Frontal cortex (tissue), 4 donors: Measurements from ENCODE around the gene SNRPD3. TPM values are rescaled to one million over a fixed set of nuclear protein-coding genes. Genes with fewer than 3 reads are reported as not detected.
"Not testable (repeated sequence)": the region's sequence is repeated elsewhere in the genome, so short reads cannot be mapped to it uniquely, and the experiment has no call there.

Experiments used
- DNase-seq, 2 donors: peaks; one replicate each; pipeline ENCODE4 v3.0.0; 2012; ENCODE audit warnings: low spot score in 2 of 2
- FAIRE-seq: peaks from 2 replicates; lab custom pipeline; 2012; peaks lifted over from hg19 to GRCh38; lab: Jason Lieb, UNC
- total RNA-seq: library from RNA; depleted of rRNA; stranded (reverse); fragments of >200 nt; gene quantifications from one replicate; pipeline ENCODE4 v1.2.3, GENCODE V29; 2014
- donor health status: control.
- donor health status: control.
- donor health status: control.

The SNRPD3 gene
- total RNA-seq, 1 donor from 2014 or later: 140 TPM

DNA sequence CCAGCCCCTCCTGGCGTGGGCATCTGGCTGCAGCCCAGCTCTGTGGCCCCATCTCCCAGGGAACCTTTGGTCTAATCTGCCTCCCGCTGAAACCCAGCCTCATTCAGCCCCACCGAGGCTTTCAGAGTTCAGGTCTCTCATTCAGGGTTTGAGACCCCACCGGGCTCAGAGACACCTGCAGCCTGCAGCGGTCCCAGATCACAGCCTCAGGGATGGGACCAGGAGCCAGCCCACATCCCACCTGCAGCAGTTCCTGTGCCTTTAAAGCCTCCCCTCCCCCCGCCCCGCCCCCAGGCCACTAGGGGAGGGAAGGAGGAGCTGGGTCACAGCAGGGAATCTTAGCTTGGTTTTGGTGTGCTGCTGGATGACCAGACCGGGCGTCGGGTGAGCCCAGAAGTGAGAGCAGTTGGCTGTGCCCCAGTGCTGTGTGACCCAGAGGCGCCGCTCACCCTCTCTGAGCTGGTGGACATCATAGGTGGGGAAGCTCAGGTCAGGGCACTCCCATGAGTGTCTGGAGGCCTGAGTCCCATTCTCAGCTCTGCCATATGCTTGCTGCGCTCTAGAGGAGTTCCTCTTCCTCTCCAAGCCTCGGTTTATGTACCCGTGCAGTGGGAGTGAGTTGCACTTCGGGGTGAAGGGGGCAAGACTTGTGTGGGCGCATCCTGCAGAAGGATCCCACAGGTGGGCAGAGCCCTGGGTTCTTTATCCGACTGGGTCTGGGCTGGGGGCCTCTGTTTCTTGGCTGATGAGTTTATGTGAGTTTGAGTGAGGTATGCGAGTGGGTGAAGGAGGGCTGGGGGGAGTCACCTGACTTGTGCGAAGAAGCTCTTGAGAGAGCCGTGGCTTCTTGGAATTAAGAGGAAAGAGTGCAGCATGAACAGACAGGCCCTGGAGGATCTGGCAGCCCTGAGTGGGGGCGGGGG, 47.3 kb downstream of the SNRPD3 start, which contains the start of gene GGT1:
TSS of gene GGT1 (plus strand) at position 347 of the 923 bp plus-strand sequence. CDS start 7,889 bp downstream, outside the sequence.
- DNase-seq, FAIRE-seq: not testable (repeated sequence)

DNA sequence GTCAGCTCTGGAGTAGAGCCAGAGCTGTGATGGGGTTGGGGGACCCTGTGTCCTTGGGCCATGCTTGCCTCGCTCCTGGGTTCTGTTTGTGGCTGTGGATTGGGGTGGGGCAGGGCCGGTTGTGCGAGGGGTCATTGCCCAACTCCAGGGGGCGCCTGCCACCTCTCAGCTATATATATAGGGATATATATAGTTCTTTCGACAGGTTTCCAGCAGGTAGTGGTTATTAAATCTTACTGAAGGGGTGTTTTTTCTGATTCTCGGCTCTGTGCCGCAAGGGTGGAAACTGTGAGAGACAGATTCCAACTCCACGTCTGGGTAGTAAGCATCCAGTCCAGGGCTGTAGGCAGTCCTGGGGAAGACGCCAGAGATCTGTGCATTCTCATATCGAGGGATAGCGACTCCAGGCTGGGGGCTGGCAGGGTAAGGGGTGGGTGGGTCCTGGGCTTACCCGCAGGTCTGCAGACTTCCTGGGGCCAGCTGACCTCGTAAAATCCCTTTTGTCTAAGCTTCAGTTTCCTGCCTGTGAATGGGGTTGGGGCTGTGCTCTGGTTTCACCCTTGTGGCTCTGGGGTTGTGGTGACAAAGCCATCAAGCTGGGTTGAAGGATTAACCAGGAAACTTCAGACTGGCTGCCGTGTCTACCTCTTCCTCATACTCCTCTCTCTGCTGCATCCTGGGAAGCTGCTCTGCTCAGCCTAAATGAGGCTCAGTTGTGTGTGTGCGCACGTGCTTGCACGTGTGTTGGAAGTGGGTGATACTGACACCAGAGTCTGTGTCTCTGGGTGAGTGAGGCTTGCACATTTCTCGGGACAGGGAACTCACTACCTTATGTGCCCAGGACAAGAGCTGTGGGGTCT, 48.2 kb downstream of the SNRPD3 start:
- FAIRE-seq, DNase-seq: not testable (repeated sequence)

DNA sequence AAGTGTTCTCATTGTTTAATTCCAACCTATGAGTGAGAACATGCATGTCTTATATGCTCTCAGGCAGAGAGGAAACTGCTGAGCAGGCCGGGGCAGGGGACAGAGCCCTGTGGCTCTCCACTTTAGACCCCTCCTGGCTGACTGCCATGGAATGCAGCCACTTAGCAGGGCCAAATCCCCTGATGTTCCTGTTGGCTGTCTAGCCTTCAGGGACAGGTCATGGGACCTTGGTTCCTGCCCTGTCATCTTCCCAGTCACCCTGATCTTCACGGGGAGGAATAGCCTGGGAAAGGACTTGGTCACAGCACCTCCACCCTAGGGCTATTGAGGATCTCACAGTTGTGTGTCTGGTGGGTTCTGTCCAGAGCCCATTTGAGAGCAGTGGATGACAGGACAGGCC, 50.5 kb downstream of the SNRPD3 start:
- not testable (repeated sequence) for FAIRE-seq, DNase-seq

DNA sequence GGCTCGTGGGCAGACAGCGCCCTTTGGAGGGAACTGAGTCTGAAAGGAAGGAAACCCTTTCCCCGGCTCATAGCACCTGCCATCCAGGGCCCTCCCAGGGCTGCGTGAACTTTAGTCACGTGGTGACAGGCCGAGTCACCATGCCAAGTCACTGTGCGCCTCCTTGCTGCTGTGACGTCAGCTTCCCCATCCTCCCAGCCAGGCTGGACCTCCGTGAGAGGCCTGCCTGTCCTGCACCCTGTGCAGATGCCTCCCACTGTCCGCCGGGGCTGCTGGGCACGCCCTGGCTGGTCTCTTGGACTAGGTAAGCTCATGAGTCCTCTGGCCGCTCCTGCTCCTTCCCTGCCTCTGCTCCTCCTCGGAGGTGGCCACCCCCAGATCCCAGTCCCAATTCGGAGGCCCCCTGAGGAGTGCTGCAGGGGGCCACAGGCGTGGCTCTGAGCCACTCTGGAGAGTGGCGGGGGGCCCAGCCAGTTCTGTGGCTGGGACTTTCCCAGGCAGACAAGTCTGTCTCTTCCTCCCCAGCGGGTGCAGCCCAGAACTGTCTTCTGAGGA, 51.7 kb downstream of the SNRPD3 start:
- not testable (repeated sequence) for DNase-seq, FAIRE-seq

DNA sequence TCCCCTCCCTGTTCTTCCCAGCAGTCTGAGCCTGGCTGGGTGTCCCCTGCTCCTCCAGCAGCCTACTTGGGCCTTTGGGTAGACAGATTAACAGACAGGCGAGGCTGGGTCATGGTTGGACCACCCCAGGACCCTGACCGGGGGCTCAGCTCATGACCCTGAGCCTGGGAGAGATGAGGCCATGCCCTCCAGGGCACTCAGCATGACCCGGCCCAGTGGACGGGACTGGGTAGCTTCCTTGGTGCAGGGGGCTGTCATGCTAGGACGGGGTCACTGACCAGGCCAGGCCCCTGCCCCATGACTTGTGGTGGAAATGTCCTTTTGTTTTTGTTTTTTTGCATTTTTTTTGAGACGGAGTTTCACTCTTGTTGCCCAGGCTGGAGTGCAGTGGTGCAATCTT, 52.5 kb downstream of the SNRPD3 start:
- not testable (repeated sequence) for DNase-seq, FAIRE-seq

DNA sequence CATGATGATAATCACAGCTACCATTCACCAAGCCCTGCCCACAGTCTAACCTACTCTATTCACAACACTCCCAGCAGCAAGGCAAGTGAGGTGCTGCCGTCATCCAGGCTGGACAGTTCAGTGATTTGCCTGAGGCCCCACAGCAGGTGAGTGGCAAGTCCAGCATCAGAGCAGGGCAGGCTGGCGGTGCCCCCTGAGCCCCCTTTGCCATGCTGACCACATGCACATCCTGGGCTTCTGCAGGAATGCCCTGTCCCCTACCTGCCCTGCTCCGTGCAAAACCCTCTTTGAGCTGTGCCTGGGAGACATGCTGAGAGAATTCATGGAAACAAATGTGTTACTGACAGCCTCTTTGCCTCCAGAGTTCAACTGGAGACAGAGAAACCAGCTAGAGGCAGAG, 54.1 kb downstream of the SNRPD3 start:
- not testable (repeated sequence) for FAIRE-seq, DNase-seq

DNA sequence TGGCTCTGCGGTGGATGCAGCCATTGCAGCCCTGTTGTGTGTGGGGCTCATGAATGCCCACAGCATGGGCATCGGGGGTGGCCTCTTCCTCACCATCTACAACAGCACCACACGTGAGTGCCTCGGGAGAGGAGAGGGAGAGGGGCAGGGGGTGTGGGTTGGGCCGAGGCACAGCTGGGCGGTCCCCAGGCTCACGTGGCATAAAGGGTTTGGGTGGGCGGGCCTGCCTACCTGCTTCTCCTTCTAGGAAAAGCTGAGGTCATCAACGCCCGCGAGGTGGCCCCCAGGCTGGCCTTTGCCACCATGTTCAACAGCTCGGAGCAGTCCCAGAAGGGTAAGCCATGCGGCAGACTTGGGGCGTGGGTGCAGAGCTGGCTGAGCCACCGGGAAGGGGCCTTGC, 59.0 kb downstream of the SNRPD3 start:
- FAIRE-seq, DNase-seq: not testable (repeated sequence)

DNA sequence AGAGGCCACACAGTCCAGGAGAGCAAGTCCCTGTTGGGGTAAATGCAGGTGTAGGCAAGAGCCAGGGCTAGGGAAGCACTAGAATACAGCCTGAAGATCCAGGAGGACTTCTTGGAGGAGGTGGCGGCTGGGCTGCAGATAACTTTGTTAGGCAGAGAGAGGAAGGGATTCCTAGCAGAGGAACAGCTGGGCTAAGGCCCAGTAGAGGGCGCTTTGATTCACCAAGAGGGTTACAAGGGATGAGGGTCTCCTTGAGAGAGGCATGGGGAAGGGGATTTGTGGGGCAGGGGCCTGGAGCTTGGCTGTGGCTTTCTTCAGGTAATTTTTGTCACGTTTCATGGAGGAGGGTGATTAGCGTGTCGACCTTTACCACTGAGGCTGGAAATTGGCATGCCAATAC, 65.4 kb downstream of the SNRPD3 start:
- not testable (repeated sequence) for DNase-seq, FAIRE-seq

DNA sequence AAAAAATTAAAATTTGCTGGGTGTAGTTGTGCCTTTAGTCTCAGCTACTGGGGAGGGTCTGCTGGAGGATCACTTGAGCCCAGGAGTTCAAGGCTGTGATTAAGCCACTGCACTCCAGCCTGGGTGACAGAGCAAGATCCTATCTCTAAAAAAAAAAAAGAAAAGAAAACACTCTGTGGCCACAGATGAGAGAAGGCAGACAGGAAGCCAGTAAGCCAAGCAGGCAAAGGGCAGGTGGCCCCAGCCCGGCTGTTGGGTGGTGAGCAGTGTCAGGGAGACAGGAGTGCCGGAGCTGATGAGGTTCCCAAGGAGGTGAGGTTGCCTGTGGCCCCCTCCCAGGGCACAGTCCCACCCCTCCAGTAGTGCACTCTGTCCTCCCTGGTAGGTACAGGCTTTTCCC, 66.8 kb downstream of the SNRPD3 start:
- DNase-seq, FAIRE-seq: not testable (repeated sequence)

Other genes with a start within 250 kb of the SNRPD3 start
- 6.5 TPM for gene ADORA2A, start 128.4 kb upstream of the SNRPD3 start, total RNA-seq
- 0.41 TPM for gene UPB1, start 60.7 kb upstream of the SNRPD3 start, total RNA-seq
- gene GUCD1, start 861 bp upstream of the SNRPD3 start, total RNA-seq: 35.1 TPM
- gene LRRC75B, start 37.1 kb downstream of the SNRPD3 start, total RNA-seq: 8.2 TPM
- 2.0 TPM for gene GGT1, start 47.2 kb downstream of the SNRPD3 start, total RNA-seq
- gene PIWIL3, start 218.7 kb downstream of the SNRPD3 start, total RNA-seq: not detected